Measurements from ENCODE around the gene CCDC83.

DNA sequence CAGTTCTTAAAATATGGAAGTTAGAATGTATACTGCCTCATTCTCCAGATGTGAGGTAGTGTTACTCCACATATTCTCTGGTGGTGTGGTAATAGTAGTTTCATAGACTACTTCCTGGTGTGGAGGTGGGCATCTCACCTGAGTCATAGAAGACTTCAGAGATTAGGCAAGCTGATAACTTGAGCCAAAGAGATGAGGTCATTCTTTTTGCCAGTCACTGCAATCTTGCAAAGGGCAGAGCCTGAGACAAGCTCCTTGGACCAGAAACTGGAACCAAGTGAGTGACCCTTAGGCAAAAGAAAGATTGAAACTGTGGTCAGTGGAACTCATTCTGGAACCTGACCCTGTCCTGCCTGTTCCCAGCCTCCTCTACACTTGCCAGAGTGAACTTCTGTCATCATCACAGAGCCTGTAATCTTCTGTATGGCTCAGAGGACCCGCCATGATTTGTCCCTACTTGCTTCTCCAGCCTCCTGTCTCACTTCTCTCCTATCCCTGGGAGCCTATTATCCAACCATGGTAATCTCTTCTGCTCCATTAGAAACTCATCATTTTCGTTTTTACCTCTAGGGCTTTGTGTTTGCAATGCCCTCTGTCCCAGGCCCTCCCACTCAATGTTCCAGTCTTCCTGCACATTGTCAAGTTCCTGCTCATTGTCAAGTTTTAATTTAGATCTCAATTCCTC lies 10.6 kb upstream of the CCDC83 start:
- TF ChIP-seq POLR2AphosphoS5 (IDR thresholded peaks at IDR 0.05; ENCODE audit: low read depth, low read length) (no peak), FOXP2 (optimal IDR thresholded peaks at IDR 0.05; ENCODE audit: borderline replicate concordance, extremely low read depth, extremely low read length, insufficient read depth) (no peak), TAF1 (IDR thresholded peaks at IDR 0.05; ENCODE audit: borderline replicate concordance, insufficient read depth, low read length) (no peak), SIN3A (IDR thresholded peaks at IDR 0.05; ENCODE audit: borderline replicate concordance, insufficient read depth, low read length) (no peak)
